HG03521 (cell line): Measurements from ENCODE around the gene BCS1L.
"Not testable (repeated sequence)": the region's sequence is repeated elsewhere in the genome, so short reads cannot be mapped to it uniquely, and the experiment has no call there.

ENCODE experiments used
- ATAC-seq: cut with Tn5 transposase; IDR thresholded peaks from one replicate; pipeline ENCODE4 v1.9.1; 2021; ENCODE audit warnings: mild to moderate bottlenecking, moderate library complexity; ENCODE audit not compliant: unreplicated experiment

Gene BCS1L

GRCh38 chr2:218658671-218659257, 719 bp upstream of the BCS1L start:
- ATAC-seq = peak; percentile 32

- ATAC-seq = no peak
Observed at GRCh38 chr2:218659988-218660358, 490 bp downstream of the BCS1L start.

- ATAC-seq = no peak
Observed at GRCh38 chr2:218662377-218662776, 2.9 kb downstream of the BCS1L start.

GRCh38 chr2:218662827-218663226, 3.3 kb downstream of the BCS1L start:
- ATAC-seq = no peak

GRCh38 chr2:218663901-218664300, 4.4 kb downstream of the BCS1L start:
- ATAC-seq = no peak

- no peak for ATAC-seq
Observed at GRCh38 chr2:218664653-218665052, 5.2 kb downstream of the BCS1L start.

GRCh38 chr2:218671097-218671653, 11.7 kb downstream of the BCS1L start:
- ATAC-seq = no peak

GRCh38 chr2:218671654-218672566, 12.4 kb downstream of the BCS1L start, which contains the start of the genes RNF25 and STK36:
TSS of gene RNF25 (minus strand) at chr2:218672002. CDS start at chr2:218671970, 32 bp downstream.
TSS of gene STK36 (plus strand) at chr2:218672086. CDS start at chr2:218672830, 744 bp downstream.
- peak; percentile 96 for ATAC-seq

- no peak for ATAC-seq
Observed at GRCh38 chr2:218679119-218679518, 19.6 kb downstream of the BCS1L start.

- no peak for ATAC-seq
Observed at GRCh38 chr2:218680061-218680460, 20.6 kb downstream of the BCS1L start.

- not testable (repeated sequence) for ATAC-seq
Observed at GRCh38 chr2:218687400-218688060, 28.0 kb downstream of the BCS1L start.

- ATAC-seq = no peak
Observed at GRCh38 chr2:218691234-218691633, 31.8 kb downstream of the BCS1L start.

GRCh38 chr2:218694405-218695145, 35.1 kb downstream of the BCS1L start:
- ATAC-seq = no peak

GRCh38 chr2:218698885-218699284, 39.4 kb downstream of the BCS1L start:
- no peak for ATAC-seq

- no peak for ATAC-seq
Observed at GRCh38 chr2:218701806-218702205, 42.3 kb downstream of the BCS1L start.

- no peak for ATAC-seq
Observed at GRCh38 chr2:218703341-218703740, 43.9 kb downstream of the BCS1L start.

- ATAC-seq = no peak
Observed at GRCh38 chr2:218708086-218708485, 48.6 kb downstream of the BCS1L start.

GRCh38 chr2:218709908-218710307, 50.4 kb downstream of the BCS1L start:
- no peak for ATAC-seq

- ATAC-seq = no peak
Observed at GRCh38 chr2:218710334-218710686, 50.8 kb downstream of the BCS1L start.

GRCh38 chr2:218710687-218711549, 51.4 kb downstream of the BCS1L start, which contains the start of gene TTLL4:
TSS of gene TTLL4 (plus strand) at chr2:218710835. CDS start at chr2:218737677, 26,842 bp downstream.
- peak; percentile 94 for ATAC-seq
